Esophagus squamous epithelium (tissue), 4 donors: ENCODE measurements around the gene ATP8A2.

Experiments used
- POLR2A ChIP-seq, 4 donors: fragments of 450-650 bp; IDR thresholded peaks; one replicate each; pipeline ENCODE4 v1.6.1; 2017; ENCODE audit warnings: antibody characterized with exemption in 4 of 4, mild to moderate bottlenecking in 4 of 4, moderate library complexity in 3 of 4
- TF ChIP-seq, protein P1 (sequence below), 6 experiments: fragments of 450-650 bp in 4 of 6; fragments of 200-600 bp in 2 of 6; sonication (generic) in 2 of 6; IDR thresholded peaks; one replicate each; pipeline ENCODE4 v1.5.1; 2016 to 2019; ENCODE audit warnings: antibody characterized with exemption in 6 of 6, mild to moderate bottlenecking in 4 of 6, moderate library complexity in 4 of 6

DNA sequence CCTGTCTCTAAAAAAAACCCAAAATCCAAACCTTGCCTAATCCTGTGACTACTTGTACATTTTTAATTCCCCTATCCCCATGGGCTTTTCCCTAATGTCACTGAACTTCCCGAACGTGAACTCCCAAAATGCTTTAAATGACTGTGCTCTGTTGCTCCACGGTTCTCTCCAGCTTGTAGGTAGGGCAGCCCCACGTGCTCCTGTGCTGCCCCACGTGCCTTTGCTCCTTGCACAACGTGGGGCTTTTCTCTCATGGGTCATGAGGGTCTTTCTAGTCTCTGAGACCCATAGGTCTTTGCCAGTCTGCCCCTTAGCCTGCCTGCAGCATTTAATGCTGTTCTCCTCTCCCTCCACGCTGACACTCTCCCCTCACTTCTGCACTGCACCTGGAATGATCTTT, 558.0 kb downstream of the ATP8A2 start:
- no peak for TF ChIP-seq POLR2A (IDR thresholded peaks at IDR 0.05)
- TF ChIP-seq, protein P1, sequence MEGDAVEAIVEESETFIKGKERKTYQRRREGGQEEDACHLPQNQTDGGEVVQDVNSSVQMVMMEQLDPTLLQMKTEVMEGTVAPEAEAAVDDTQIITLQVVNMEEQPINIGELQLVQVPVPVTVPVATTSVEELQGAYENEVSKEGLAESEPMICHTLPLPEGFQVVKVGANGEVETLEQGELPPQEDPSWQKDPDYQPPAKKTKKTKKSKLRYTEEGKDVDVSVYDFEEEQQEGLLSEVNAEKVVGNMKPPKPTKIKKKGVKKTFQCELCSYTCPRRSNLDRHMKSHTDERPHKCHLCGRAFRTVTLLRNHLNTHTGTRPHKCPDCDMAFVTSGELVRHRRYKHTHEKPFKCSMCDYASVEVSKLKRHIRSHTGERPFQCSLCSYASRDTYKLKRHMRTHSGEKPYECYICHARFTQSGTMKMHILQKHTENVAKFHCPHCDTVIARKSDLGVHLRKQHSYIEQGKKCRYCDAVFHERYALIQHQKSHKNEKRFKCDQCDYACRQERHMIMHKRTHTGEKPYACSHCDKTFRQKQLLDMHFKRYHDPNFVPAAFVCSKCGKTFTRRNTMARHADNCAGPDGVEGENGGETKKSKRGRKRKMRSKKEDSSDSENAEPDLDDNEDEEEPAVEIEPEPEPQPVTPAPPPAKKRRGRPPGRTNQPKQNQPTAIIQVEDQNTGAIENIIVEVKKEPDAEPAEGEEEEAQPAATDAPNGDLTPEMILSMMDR (IDR thresholded peaks at IDR 0.05): no peak
